ENCODE results near the gene SDS. TPM values are rescaled to one million over a fixed set of nuclear protein-coding genes. Genes with fewer than 3 reads are reported as not detected.

Gene SDS
- total RNA-seq, 4 donors from 2014 or later, result not detected

DNA sequence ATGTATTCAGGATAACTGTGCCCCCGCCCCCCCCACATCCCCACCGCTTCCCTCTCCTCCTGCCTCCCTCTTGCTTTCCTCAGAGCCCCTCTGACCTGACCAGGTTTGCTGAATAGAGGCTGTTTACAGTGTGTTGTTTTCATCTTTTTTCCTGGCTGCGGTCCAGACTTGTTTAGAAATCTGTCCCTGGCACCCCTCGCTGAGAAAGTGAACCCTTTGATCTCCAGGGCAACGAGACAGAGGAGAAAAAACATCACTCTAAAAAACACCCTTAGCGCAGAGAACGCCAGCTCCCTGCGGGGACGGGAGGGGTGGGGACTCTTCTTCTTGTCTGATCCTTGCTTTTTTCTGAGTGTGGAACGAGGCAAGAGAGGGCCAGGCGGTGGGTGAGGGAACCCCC lies 22.5 kb downstream of the SDS start:
- TF ChIP-seq POLR2A (IDR thresholded peaks at IDR 0.05), result no peak
- Histone ChIP-seq H3K4me3 (no peak overlapping the region), H3K4me1 (no peaks in the 10 kb centered on the region), H3K27ac (no peak overlapping the region), H3K9me3 (no peaks in the 10 kb centered on the region), H3K36me3 (no peaks in the 10 kb centered on the region), H3K27me3 (no peaks in the 10 kb centered on the region)
- DNase-seq, result no peak
- intact Hi-C loops (cut with DNase I; ENCODE audit: low total_unique reads), result no loop called here

DNA sequence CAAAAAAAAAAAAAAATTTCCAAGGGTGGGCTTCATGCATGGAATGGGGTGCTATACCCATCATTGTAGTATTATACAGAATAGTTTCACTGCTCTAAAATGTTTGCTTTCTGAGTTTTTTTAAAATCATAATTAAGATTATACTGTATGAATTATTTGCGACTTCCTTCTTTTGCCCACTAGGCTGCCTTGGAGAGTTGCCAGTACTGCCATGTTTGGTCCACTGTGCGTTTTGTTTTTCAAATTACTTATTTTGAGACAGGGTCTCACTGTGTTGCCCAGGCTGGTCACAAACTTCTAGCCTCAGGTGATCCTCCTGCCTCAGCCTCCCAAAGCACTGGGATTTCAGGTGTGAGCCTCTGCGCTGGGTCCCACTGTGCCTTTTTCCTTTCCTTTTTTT lies 25.4 kb downstream of the SDS start:
- no peaks in the 10 kb centered on the region for H3K9me3 ChIP-seq
- no peak overlapping the region for H3K4me3 ChIP-seq
- no peaks in the 10 kb centered on the region for H3K4me1 ChIP-seq
- TF ChIP-seq, protein P1, sequence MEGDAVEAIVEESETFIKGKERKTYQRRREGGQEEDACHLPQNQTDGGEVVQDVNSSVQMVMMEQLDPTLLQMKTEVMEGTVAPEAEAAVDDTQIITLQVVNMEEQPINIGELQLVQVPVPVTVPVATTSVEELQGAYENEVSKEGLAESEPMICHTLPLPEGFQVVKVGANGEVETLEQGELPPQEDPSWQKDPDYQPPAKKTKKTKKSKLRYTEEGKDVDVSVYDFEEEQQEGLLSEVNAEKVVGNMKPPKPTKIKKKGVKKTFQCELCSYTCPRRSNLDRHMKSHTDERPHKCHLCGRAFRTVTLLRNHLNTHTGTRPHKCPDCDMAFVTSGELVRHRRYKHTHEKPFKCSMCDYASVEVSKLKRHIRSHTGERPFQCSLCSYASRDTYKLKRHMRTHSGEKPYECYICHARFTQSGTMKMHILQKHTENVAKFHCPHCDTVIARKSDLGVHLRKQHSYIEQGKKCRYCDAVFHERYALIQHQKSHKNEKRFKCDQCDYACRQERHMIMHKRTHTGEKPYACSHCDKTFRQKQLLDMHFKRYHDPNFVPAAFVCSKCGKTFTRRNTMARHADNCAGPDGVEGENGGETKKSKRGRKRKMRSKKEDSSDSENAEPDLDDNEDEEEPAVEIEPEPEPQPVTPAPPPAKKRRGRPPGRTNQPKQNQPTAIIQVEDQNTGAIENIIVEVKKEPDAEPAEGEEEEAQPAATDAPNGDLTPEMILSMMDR (IDR thresholded peaks at IDR 0.05), result no peak
- TF ChIP-seq POLR2A (IDR thresholded peaks at IDR 0.05), result no peak
- H3K27ac ChIP-seq, result no peak overlapping the region
- intact Hi-C loops (cut with DNase I; ENCODE audit: low total_unique reads), result no loop called here
- H3K27me3 ChIP-seq, result no peaks in the 10 kb centered on the region
- no peak for DNase-seq
- H3K36me3 ChIP-seq, result no peaks in the 10 kb centered on the region

DNA sequence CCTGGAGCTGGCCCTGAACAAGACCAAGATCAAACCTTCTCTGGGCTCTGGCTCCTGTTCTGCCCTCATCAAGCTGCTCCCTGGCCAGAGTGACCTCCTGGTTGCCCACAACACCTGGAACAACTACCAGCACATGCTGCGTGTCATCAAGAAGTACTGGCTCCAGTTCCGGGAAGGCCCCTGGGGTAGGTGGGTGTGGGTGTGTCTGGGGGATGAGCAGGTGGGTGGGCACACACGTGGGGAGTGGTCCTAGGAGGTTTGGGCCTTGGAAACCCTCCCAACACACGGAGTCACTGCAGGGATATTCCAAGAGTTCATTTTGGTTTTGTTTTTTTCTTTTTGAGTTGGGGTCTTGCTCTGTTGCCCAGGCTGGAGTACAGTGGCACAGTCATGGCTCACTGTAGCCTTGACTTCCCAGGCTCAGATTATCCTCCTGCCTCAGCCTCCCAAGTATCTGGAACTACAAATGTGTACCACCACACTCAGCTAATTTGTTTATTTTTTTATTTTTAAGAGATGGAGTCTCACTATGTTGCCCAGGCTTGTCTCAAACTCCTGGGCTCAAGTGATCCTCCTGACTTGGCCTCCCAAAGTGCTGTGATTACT lies 28.8 kb downstream of the SDS start:
- H3K9me3 ChIP-seq, result no peaks in the 10 kb centered on the region
- H3K27ac ChIP-seq, result no peak overlapping the region
- H3K4me3 ChIP-seq, result no peak overlapping the region
- intact Hi-C loops (cut with DNase I; ENCODE audit: low total_unique reads), result no loop called here
- DNase-seq, result no peak
- H3K4me1 ChIP-seq, result no peaks in the 10 kb centered on the region
- TF ChIP-seq, protein P1 (IDR thresholded peaks at IDR 0.05), result no peak
- TF ChIP-seq POLR2A (IDR thresholded peaks at IDR 0.05), result no peak
- H3K27me3 ChIP-seq, result no peaks in the 10 kb centered on the region
- H3K36me3 ChIP-seq, result no peaks in the 10 kb centered on the region

DNA sequence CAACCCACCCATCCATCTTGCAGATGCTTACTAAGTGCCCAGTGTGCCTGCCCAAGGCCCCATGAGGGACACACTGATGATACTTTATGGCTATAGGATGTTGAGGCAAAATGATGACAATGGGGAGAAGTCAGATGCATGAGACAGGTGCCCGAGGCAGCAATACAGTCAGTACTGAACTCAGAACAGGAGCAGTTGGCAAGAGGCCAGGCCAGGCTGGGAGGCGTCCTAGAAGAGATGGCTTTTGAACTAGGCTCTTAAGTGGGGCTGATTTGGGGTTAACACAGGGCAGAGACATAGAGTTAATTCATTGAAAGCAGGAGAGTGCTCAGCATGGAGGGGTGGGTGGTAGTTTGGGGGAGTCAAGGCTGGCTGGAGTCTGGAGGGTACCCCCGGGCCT lies 29.7 kb downstream of the SDS start:
- no peak for DNase-seq
- no peaks in the 10 kb centered on the region for H3K27me3 ChIP-seq

DNA sequence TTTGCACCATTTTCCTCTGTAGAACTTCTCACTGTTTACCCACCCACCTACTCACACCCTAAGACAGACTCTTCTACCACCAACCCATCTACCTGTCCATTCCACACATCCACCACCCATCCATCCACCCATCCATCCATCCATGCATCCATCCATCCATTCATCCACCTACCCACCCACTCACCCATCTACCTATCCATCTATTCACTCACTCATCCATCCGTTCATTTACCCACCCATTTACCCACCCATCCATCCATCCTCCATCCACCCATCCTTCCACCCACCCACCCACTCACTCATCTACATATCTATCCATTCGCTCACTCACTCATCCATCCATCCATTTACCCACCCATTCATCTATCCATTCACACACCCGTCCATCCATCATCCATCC lies 30.2 kb downstream of the SDS start:
- TF ChIP-seq, protein P1 (IDR thresholded peaks at IDR 0.05), result no peak
- no peak for TF ChIP-seq POLR2A (IDR thresholded peaks at IDR 0.05)
- Histone ChIP-seq H3K4me1 (no peaks in the 10 kb centered on the region), H3K27me3 (no peaks in the 10 kb centered on the region), H3K27ac (no peak overlapping the region), H3K9me3 (no peaks in the 10 kb centered on the region), H3K36me3 (no peaks in the 10 kb centered on the region), H3K4me3 (no peak overlapping the region)
- intact Hi-C loops (cut with DNase I; ENCODE audit: low total_unique reads), result no loop called here
- no peak for DNase-seq

More for the DNA sequence above, 29.7 kb downstream of the SDS start:
- Histone ChIP-seq H3K36me3 (no peaks in the 10 kb centered on the region), H3K4me1 (no peaks in the 10 kb centered on the region), H3K27ac (no peak overlapping the region), H3K9me3 (no peaks in the 10 kb centered on the region), H3K4me3 (no peak overlapping the region)
- intact Hi-C loops (cut with DNase I; ENCODE audit: low total_unique reads), result no loop called here
- TF ChIP-seq POLR2A (IDR thresholded peaks at IDR 0.05), result no peak
- TF ChIP-seq, protein P1 (IDR thresholded peaks at IDR 0.05), result no peak

DNA sequence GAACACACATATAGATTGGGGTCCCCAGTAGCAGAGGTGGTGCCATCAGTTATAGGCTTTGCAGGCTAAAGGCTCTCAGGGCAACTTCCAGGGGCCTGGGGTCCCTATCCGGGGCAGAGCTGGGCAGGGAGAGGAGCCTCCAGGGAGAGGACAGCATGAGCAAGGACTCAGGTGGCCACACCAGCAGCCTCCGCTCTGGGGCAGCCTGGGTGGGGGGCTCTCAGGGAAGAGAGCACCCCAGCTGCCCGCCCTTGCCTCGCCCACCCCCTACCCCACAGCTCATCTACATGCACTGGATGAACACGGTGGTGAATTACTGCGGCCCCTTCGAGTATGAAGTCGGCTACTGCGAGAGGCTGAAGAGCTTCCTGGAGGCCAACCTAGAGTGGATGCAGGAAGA lies 31.3 kb downstream of the SDS start:
- H3K36me3 ChIP-seq, result no peaks in the 10 kb centered on the region
- intact Hi-C loops (cut with DNase I; ENCODE audit: low total_unique reads), result no loop called here
- no peak for TF ChIP-seq POLR2A (IDR thresholded peaks at IDR 0.05)
- TF ChIP-seq, protein P1 (IDR thresholded peaks at IDR 0.05), result no peak
- no peak overlapping the region for H3K27ac ChIP-seq
- H3K9me3 ChIP-seq, result no peaks in the 10 kb centered on the region
- no peaks in the 10 kb centered on the region for H3K4me1 ChIP-seq
- H3K4me3 ChIP-seq, result no peak overlapping the region
- DNase-seq, result no peak
- no peaks in the 10 kb centered on the region for H3K27me3 ChIP-seq
